Stimulated activated CD4-positive, alpha-beta T cell treated with anti-CD3 and anti-CD28 coated beads, Interleukin-2, amount 100 ng/mL, for 4 hours (primary cell): ENCODE data around the gene GJB5.

ENCODE experiments used
- DNase-seq: peaks from one replicate; pipeline ENCODE4 v3.0.0-alpha.2; 2020; ENCODE audit warnings: low read depth

Gene GJB5

DNA sequence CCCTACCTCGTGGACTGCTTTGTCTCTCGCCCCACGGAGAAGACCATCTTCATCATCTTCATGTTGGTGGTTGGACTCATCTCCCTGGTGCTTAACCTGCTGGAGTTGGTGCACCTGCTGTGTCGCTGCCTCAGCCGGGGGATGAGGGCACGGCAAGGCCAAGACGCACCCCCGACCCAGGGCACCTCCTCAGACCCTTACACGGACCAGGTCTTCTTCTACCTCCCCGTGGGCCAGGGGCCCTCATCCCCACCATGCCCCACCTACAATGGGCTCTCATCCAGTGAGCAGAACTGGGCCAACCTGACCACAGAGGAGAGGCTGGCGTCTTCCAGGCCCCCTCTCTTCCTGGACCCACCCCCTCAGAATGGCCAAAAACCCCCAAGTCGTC is 39.9 kb downstream of the GJB5 start:
- DNase-seq: no peak

DNA sequence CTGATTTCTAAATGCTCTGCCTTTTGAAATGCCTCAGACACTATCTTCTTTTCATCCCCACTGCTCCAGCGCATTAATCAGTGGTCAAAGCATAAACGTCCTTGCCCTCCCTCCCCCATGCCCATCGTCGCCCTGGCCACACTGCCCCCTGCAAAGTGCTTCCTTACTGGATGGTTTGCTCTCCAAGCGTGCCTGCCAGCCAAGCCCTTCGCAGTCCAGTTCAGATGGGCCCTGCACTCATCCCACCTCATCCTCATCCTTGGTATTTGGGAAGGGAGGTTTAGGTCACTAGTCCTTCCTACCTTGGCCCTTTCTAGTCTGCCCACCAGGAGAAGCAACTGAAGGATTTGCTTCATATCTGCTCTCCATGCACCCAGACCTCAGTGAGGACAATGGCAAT is 41.1 kb downstream of the GJB5 start:
- no peak for DNase-seq

DNA sequence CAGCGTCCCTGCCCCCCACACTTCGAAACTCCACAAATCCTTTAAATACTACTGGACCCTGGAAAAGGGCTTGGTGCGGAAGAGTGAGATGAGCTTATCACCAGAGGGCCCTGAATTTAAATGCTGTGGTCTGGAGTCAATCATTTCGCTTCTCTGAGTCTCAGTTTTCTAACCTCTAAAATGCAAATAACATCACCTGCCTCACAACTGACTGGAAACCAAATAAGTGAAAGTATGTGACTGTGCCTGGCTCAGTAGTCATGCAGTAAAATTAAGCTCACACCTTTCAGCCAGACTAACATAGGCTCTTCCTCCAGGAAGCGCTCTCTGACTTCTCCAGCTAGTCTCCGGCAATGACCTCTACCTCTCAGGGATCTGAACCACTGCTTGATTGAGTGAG is 42.1 kb downstream of the GJB5 start:
- no peak for DNase-seq

- no peak for DNase-seq
These were observed 45.4 kb downstream of the GJB5 start for GRCh38 chr1:34800214-34800613.

DNA sequence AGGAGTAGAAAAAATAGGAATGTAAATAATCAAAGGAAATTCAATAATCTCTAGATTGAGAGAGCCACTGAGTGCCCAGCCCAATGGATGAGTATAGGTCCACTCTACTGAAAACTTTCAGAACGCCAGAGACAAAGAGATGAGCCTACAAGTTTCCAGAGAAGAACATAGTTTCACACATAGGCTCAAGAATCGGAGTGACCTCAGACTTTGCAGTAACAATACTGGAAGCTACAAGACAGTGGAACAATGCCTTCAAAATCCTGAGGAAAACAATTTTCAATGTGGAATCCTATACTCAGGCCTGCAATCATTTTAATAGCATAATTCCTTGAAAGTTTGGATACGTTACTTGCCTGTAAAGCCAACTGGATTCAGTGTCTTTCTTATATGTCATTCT is 48.9 kb downstream of the GJB5 start:
- DNase-seq: no peak

DNA sequence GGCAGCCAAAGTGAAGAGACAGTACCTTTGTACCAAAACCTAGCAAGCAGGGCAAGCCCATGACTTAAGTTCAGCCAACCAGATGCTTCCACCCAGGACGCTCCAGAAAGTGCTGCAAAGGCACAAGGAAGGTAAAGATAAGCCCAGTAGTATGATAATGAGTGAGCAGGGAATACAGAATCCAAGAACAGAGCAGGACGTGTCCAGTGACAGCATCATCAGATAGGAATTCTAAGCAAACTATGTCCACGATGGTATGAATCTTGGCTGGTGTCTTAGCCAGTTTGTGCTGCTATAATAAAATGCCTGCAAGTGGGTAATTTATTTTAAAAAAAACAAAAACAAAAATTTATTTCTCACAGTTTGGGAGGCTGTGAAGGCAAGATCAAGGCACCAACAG is 51.5 kb downstream of the GJB5 start:
- DNase-seq: no peak
